Pancreas (tissue), 10 donors: Measurements from ENCODE around the gene TMEM263. TPM values are rescaled to one million over a fixed set of nuclear protein-coding genes. Genes with fewer than 3 reads are reported as not detected.

Experiments used
- ATAC-seq, 4 donors: fragments of 200-7000 bp; cut with Tn5 transposase; one replicate each; pipeline versions ENCODE4 v1.8.0 to v1.9.1; 2020; ENCODE audit warnings: mild to moderate bottlenecking in 4 of 4, moderate library complexity in 4 of 4
- DNase-seq, 6 donors: peaks; one replicate each; pipeline ENCODE4 v3.0.0-alpha.2; 2020
- FAIRE-seq: peaks from 2 replicates; lab custom pipeline; 2012; peaks lifted over from hg19 to GRCh38; lab: Jason Lieb, UNC
- H3K27ac ChIP-seq, 4 donors: fragments of 200-600 bp; sonication (generic); 1 replicate in 3 of 4; 2 replicates in 1 of 4; pipeline versions ENCODE4 v1.5.0 to v1.8.0; 2020
- H3K27me3 ChIP-seq, 4 donors: fragments of 200-600 bp; one replicate each; pipeline ENCODE4 v1.8.0; 2021
- H3K36me3 ChIP-seq, 3 donors: fragments of 200-600 bp; sonication (generic) in 1 of 3; one replicate each; pipeline versions ENCODE4 v1.5.0 to v1.8.0; 2020 to 2021
- H3K4me1 ChIP-seq, 3 donors: fragments of 200-600 bp; one replicate each; pipeline ENCODE4 v1.8.0; 2021
- H3K4me3 ChIP-seq, 4 donors: fragments of 200-600 bp; sonication (generic) in 2 of 4; one replicate each; pipeline versions ENCODE4 v1.5.0 to v1.8.0; 2020 to 2021
- H3K9me3 ChIP-seq, 4 donors: fragments of 200-600 bp; one replicate each; pipeline ENCODE4 v1.8.0; 2021
- WGBS, 2 donors: extraction: QIAGEN DNeasy Blood & Tissue Kit; methylation state at CpG; one replicate each; pipeline ENCODE4 v1.1.7; 2013; 5-methylcytosine and 5-hydroxymethylcytosine counted together
- intact Hi-C, 3 donors: fragments of 100-400 bp; cut with DNase I; formaldehyde crosslinking; loops; one replicate each; pipeline versions ENCODE4 v1.11.1 to v1.14.2; 2022
- polyA plus RNA-seq, 2 donors: library from polyadenylated mRNA; stranded (reverse); fragments of 200-250 nt; gene quantifications; one replicate each; pipeline ENCODE4 v1.2.3, GENCODE V29; 2013
- total RNA-seq, 6 donors: library from RNA; stranded (reverse); fragmentation: NEBNext Ultra II Directional in 4 of 6; extraction: Animal tissue kit (Norgen Biotek cat#: 25700) in 4 of 6; gene quantifications; one replicate each; pipeline versions ENCODE4 v1.2.1 to v1.2.4, GENCODE V29; 2021 to 2023
- TF ChIP-seq, protein P1 (sequence below), 4 donors: fragments of 200-600 bp; sonication (generic) in 3 of 4; IDR thresholded peaks; one replicate each; pipeline versions ENCODE4 v1.5.0 to v1.8.0; 2021; ENCODE audit warnings: antibody characterized with exemption in 4 of 4
- donor health status: healthy with polysubstance abuse.
- donor health status: DM: no; HTN: no; CAD: no; lungs with moderate emphysema.
- donor health status: DM: no; HTN: no; CAD: no.
- donor health status: control.
- donor health status: control.
- donor health status: Bipolar disorder and iron deficiency.
- donor health status: DM: yes; HTN: yes; CAD: no.
- donor health status: DM: no; HTN: no; CAD: no.
- donor health status: DM: no; HTN: no; CAD: no.
- donor health status: DM: yes; HTN: yes; CAD: no.

TMEM263 gene
- total and polyA plus RNA-seq, 8 donors = 12.7 to 34.5 (median 23.4) TPM

DNA sequence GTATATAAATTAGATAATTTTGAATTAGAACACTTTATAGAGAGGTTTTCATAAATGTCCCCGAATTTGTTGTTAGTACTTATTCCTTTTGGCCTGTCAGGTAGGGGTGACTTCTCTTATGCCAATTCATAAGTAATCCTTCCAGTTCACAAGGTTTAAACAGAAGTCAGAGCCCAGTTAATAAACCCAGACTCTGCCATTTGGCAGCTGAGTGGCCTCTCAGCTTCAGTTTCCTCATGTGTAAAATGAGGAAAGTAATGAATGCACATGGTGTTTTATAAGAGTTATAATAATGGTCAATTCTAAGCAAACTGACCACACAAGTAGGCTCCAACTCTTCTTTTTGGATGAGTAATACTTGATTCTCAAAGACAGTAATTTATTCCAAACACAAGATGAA, 21.0 kb downstream of the TMEM263 start:
- Histone ChIP-seq H3K4me3 (no peak overlapping the region), H3K27me3 (no peaks in the 10 kb centered on the region), H3K36me3 (peaks cover 0 to 3% (median 0%) of the 10 kb centered on the region in 3 donors), H3K4me1 (peaks cover 44 to 68% (median 67%) of the 10 kb centered on the region in 3 donors), H3K27ac (peak overlapping the region; percentile 4 to 85 (median 66)), H3K9me3 (no peaks in the 10 kb centered on the region)
- WGBS, 2 donors = 24 to 25% methylated on average over 1 of the region's 1 CpG
- no peak for FAIRE-seq
- TF ChIP-seq, protein P1, sequence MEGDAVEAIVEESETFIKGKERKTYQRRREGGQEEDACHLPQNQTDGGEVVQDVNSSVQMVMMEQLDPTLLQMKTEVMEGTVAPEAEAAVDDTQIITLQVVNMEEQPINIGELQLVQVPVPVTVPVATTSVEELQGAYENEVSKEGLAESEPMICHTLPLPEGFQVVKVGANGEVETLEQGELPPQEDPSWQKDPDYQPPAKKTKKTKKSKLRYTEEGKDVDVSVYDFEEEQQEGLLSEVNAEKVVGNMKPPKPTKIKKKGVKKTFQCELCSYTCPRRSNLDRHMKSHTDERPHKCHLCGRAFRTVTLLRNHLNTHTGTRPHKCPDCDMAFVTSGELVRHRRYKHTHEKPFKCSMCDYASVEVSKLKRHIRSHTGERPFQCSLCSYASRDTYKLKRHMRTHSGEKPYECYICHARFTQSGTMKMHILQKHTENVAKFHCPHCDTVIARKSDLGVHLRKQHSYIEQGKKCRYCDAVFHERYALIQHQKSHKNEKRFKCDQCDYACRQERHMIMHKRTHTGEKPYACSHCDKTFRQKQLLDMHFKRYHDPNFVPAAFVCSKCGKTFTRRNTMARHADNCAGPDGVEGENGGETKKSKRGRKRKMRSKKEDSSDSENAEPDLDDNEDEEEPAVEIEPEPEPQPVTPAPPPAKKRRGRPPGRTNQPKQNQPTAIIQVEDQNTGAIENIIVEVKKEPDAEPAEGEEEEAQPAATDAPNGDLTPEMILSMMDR (IDR thresholded peaks at IDR 0.05) = no peak
- intact Hi-C loops = no loop called here
- DNase-seq = peak in 2 of 6 donors; percentile 30 to 35
- peak; percentile 55 to 70 (median 62) for ATAC-seq

DNA sequence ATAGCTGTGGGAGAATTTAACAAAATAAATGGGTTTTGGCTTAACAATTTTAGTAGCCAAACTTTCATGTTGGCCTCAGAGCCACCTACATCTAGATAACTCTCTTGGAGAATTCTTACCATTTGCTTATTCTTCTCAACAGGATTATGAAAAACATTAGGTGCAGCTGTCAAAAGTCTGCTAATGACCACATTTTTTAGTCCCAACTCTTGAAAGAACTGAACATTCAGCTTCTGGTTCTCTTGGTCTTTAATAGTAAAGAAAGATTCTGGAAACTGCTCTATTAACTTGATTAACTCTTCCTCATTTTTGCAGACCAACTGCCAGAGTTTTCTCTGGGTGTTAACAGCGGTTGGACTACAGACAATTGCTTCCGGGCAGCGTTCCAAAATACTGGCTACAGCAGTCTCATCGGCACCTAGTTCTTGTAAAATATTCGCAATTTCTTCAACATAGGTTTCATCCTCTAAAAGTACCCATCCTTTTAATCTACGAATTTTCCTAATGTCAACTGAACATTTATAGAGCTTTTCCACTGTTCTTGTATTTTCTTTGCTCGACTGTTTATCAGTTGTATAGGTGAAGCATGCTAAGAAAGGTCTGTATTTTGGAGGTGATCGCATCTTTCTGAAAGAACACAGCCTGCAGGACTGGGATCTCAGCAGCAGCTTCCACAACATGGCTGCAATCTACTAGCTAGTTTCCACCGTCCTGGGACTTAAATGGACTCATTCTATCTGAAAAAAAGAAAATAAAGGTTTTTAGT, 22.5 kb downstream of the TMEM263 start:
- peak overlapping the region; percentile 2 to 85 (median 48) for H3K27ac ChIP-seq
- DNase-seq (peak in 5 of 6 donors; percentile 44 to 65 (median 51)), FAIRE-seq (no peak), ATAC-seq (peak in 2 of 4 donors; percentile 13 to 14)
- WGBS, 2 donors = 24 to 34% methylated on average over 9 of the region's 9 CpGs
- H3K9me3 ChIP-seq = no peaks in the 10 kb centered on the region
- intact Hi-C loops = no loop called here
- TF ChIP-seq, protein P1 (IDR thresholded peaks at IDR 0.05) = no peak
- no peaks in the 10 kb centered on the region for H3K27me3 ChIP-seq
- H3K4me3 ChIP-seq = no peak overlapping the region
- H3K36me3 ChIP-seq = no peaks in the 10 kb centered on the region
- peaks cover 44 to 59% (median 54%) of the 10 kb centered on the region in 3 donors for H3K4me1 ChIP-seq

DNA sequence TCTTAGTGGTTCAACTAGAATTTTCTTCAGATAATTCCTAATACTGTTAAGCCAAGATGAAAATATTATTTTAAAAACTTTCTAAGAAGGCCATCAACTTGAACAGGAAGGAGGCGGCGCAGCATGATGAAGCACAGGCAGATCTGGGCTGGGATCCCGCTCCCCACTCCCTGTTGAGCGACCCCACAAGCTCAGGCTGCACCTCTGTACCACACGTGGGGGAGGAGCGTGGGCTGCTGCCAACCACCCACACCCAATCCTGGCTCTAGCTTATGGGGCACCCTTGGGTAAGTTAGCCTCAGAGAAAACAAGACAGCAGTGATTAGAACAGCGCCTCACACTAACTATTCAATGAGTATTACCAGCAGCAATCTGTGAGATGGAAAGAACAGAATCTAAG, 25.2 kb downstream of the TMEM263 start:
- Histone ChIP-seq H3K4me1 (peaks cover 27 to 36% (median 31%) of the 10 kb centered on the region in 3 donors), H3K9me3 (no peaks in the 10 kb centered on the region), H3K36me3 (peaks cover 0 to 11% (median 0%) of the 10 kb centered on the region in 3 donors), H3K4me3 (no peak overlapping the region), H3K27ac (no peak overlapping the region), H3K27me3 (no peaks in the 10 kb centered on the region)
- intact Hi-C loops = no loop called here
- WGBS, 2 donors = 82 to 87% methylated on average over 7 of the region's 7 CpGs
- DNase-seq (peak in 1 of 6 donors; percentile 31), FAIRE-seq (no peak), ATAC-seq (no peak)
- TF ChIP-seq, protein P1 (IDR thresholded peaks at IDR 0.05) = no peak

DNA sequence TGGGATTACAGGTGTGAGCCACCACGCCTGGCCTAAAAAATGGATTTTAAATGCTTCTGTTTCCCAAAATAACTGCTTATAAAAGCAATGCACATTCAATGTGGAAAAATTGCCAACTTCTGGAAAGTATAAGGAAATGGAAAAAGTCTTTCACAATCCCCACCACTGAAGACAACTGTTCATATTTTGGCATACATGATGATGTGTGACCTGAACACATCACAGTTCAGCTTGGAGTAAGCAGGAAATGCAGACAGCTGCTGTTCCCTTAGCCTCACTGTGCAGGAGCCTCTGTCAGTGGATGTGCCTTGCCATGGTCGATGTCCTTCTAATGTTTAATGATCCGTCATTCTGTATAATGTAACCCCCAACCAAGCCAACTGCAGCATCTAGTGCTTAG, 26.1 kb downstream of the TMEM263 start:
- H3K4me3 ChIP-seq = no peak overlapping the region
- no peak for FAIRE-seq
- intact Hi-C loops = no loop called here
- H3K4me1 ChIP-seq = peaks cover 23 to 30% (median 28%) of the 10 kb centered on the region in 3 donors
- H3K27me3 ChIP-seq = no peaks in the 10 kb centered on the region
- TF ChIP-seq, protein P1 (IDR thresholded peaks at IDR 0.05) = no peak
- H3K27ac ChIP-seq = no peak overlapping the region
- 87 to 90% methylated on average over 3 of the region's 3 CpGs for whole genome bisulfite sequencing, 2 donors
- peaks cover 0 to 11% (median 0%) of the 10 kb centered on the region in 3 donors for H3K36me3 ChIP-seq
- DNase-seq = no peak
- no peak for ATAC-seq
- no peaks in the 10 kb centered on the region for H3K9me3 ChIP-seq

DNA sequence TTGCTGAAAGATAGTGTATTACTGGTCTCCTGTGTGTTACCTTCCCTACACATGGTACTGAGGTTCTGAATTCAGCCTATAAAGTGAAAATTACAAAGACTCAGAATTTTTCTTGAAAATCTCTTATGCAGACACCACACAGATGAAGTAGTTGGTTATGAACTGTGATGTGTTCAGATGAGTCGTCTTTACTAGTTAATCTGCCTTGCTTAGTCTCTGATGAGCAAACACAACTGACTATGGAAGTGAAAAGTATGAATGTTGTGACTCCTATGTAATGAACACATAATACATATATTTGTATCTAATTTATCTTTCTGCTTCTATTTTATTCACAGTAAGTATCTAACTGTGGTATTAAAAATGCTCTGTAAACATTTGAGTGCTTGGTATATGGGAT, 26.5 kb downstream of the TMEM263 start:
- Histone ChIP-seq H3K4me3 (no peak overlapping the region), H3K27me3 (no peaks in the 10 kb centered on the region), H3K4me1 (peaks cover 18 to 26% (median 24%) of the 10 kb centered on the region in 3 donors), H3K27ac (no peak overlapping the region), H3K36me3 (peaks cover 0 to 11% (median 0%) of the 10 kb centered on the region in 3 donors), H3K9me3 (no peaks in the 10 kb centered on the region)
- intact Hi-C loops = no loop called here
- TF ChIP-seq, protein P1 (IDR thresholded peaks at IDR 0.05) = no peak
- WGBS, 2 donors = 73 to 80% methylated on average over 1 of the region's 1 CpG
- ATAC-seq (no peak), FAIRE-seq (no peak), DNase-seq (no peak)
